Caco-2 (cell line): ENCODE data around the gene PPP2R5E. TPM values are rescaled to one million over a fixed set of nuclear protein-coding genes. Genes with fewer than 3 reads are reported as not detected.

Experiments
- BruUV-seq: library from RNA; stranded (reverse); fragments of 400-500 nt; replicated peaks from 2 replicates; lab custom pipeline; 2021; lab: Mats Ljungman, UMichigan
- CTCF ChIA-PET: fragments of 300-600 bp; sonication (Branson Sonifier 250); formaldehyde crosslinking; loops from one replicate; lab custom pipeline; 2022; ENCODE audit warnings: antibody characterized with exemption; lab: Charles Lee
- POLR2A ChIA-PET: fragments of 300-600 bp; sonication (Branson Sonifier 250); formaldehyde crosslinking; loops from one replicate; lab custom pipeline; 2022; ENCODE audit warnings: antibody characterized with exemption; lab: Charles Lee
- DNase-seq, 2 experiments: peaks; one replicate each; pipeline versions ENCODE4 v3.0.0 to v3.0.0-alpha.2; 2020 to 2022
- H3K27me3 ChIP-seq: replicated peaks from 2 replicates; pipeline ENCODE4 v1.6.0; 2011; ENCODE audit warnings: low read length; ENCODE audit not compliant: control insufficient read depth, insufficient read depth
- H3K36me3 ChIP-seq: 2 replicates; pipeline ENCODE4 v1.5.1; 2011; ENCODE audit warnings: low read length; ENCODE audit not compliant: control insufficient read depth, insufficient read depth
- H3K4me1 ChIP-seq: fragments of 250-450 bp; sonication (Bioruptor Pico); 2 replicates; pipeline ENCODE4 v1.5.1; 2020; ENCODE audit warnings: mild to moderate bottlenecking
- H3K4me3 ChIP-seq: 2 replicates; pipeline ENCODE4 v1.5.1; 2011; ENCODE audit warnings: low read depth, mild to moderate bottlenecking, control low read depth, low read length
- H3K9me3 ChIP-seq: fragments of 250-450 bp; sonication (Bioruptor Pico); 2 replicates; pipeline ENCODE4 v1.5.1; 2020; ENCODE audit warnings: mild to moderate bottlenecking, moderate library complexity
- H3K27ac Mint-ChIP-seq: one replicate; pipeline ENCODE4 v1.8.0; 2022; ENCODE audit warnings: mixed read lengths; ENCODE audit not compliant: unreplicated experiment
- H3K27me3 Mint-ChIP-seq: one replicate; pipeline ENCODE4 v1.8.0; 2022; ENCODE audit warnings: mixed read lengths; ENCODE audit not compliant: insufficient read depth, unreplicated experiment
- H3K36me3 Mint-ChIP-seq: one replicate; pipeline ENCODE4 v1.8.0; 2022; ENCODE audit warnings: mild to moderate bottlenecking, mixed read lengths; ENCODE audit not compliant: insufficient read depth, unreplicated experiment
- H3K4me1 Mint-ChIP-seq: one replicate; pipeline ENCODE4 v1.8.0; 2022; ENCODE audit warnings: low read depth, mixed read lengths; ENCODE audit not compliant: unreplicated experiment
- H3K4me3 Mint-ChIP-seq: one replicate; pipeline ENCODE4 v1.8.0; 2022; ENCODE audit warnings: mild to moderate bottlenecking, moderate library complexity, mixed read lengths; ENCODE audit not compliant: unreplicated experiment
- H3K9me3 Mint-ChIP-seq: one replicate; pipeline ENCODE4 v1.8.0; 2022; ENCODE audit warnings: mixed read lengths; ENCODE audit not compliant: unreplicated experiment
- intact Hi-C: fragments of 100-400 bp; cut with micrococcal nuclease; formaldehyde crosslinking; loops from one replicate; pipeline ENCODE4 v1.10.0; 2022; ENCODE audit not compliant: unreplicated experiment
- total RNA-seq: library from RNA; stranded (reverse); gene quantifications from 2 replicates; pipeline ENCODE4 v1.2.3, GENCODE V29; 2022
- TF ChIP-seq, protein P1 (sequence below), 2 experiments: fragments of 200-600 bp in 1 of 2; IDR thresholded peaks; 1 replicate in 1 of 2; 2 replicates in 1 of 2; pipeline versions ENCODE4 v1.5.1 to v1.8.0; 2011 to 2022; ENCODE audit warnings: antibody characterized with exemption in 1 of 2, control low read depth in 1 of 2, inconsistent platforms in 1 of 2, low read depth in 1 of 2, low read length in 1 of 2, mild to moderate bottlenecking in 1 of 2, moderate library complexity in 1 of 2; ENCODE audit not compliant: insufficient read depth in 1 of 2, severe bottlenecking in 1 of 2, unreplicated experiment in 1 of 2

Gene PPP2R5E
- total RNA-seq, 1 experiment from 2014 or later = 58.6 TPM

DNA sequence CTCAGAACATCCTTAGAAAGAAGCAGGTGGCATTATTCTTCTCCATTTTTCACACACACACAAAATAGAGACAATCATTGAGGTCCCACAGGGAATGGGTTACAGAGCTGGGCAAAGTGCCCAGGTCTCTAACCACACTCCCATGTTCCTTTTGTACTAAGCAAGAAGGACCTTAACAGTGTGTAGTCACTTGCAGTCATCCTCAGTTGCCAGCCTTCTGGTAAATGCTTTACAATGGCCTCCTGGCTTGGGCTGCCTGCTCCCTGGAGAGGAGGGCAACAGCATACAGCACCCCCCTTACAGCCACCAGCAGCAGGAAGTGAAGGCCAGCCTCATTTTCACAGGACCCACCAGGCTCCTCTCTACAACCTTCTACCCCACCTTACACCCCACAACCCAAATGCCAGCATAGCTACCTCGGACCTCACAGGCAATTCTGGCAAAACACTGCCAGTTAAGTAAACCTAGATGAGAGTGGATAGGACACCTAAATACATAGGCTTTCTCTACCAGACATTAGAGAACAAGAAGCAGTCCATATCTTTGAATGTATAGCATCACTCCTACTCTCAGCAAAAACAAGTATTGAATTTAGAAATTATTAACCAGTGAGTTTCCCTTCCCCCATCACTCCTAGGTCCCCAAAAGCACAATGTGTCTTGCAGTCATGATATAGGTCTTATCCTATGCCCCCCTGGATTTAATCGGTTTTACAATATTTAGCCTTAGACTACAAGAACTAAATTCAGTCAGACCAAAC, 88.1 kb downstream of the PPP2R5E start:
- Mint-ChIP-seq H3K4me3 (no peak overlapping the region), H3K36me3 (peaks cover 11% of the 10 kb centered on the region), H3K9me3 (no peaks in the 10 kb centered on the region), H3K4me1 (peaks cover 6% of the 10 kb centered on the region), H3K27me3 (no peaks in the 10 kb centered on the region), H3K27ac (no peak overlapping the region)
- no peak for DNase-seq
- CTCF ChIA-PET = no interaction called here
- H3K36me3 ChIP-seq = no peaks in the 10 kb centered on the region; the same call in 1 of the 2 replicates
- H3K9me3 ChIP-seq = no peaks in the 10 kb centered on the region
- H3K4me3 ChIP-seq = no peak overlapping the region
- no peaks in the 10 kb centered on the region for H3K4me1 ChIP-seq
- H3K27me3 ChIP-seq = no peaks in the 10 kb centered on the region
- TF ChIP-seq, protein P1, sequence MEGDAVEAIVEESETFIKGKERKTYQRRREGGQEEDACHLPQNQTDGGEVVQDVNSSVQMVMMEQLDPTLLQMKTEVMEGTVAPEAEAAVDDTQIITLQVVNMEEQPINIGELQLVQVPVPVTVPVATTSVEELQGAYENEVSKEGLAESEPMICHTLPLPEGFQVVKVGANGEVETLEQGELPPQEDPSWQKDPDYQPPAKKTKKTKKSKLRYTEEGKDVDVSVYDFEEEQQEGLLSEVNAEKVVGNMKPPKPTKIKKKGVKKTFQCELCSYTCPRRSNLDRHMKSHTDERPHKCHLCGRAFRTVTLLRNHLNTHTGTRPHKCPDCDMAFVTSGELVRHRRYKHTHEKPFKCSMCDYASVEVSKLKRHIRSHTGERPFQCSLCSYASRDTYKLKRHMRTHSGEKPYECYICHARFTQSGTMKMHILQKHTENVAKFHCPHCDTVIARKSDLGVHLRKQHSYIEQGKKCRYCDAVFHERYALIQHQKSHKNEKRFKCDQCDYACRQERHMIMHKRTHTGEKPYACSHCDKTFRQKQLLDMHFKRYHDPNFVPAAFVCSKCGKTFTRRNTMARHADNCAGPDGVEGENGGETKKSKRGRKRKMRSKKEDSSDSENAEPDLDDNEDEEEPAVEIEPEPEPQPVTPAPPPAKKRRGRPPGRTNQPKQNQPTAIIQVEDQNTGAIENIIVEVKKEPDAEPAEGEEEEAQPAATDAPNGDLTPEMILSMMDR (IDR thresholded peaks at IDR 0.05; ENCODE audit: insufficient read depth in 1 of 2, low read depth in 1 of 2, low read length in 1 of 2, severe bottlenecking in 1 of 2, unreplicated experiment in 1 of 2) = no peak
- POLR2A ChIA-PET = no interaction called here
- no TSS peak for BruUV-seq
- intact Hi-C loops = no loop called here

DNA sequence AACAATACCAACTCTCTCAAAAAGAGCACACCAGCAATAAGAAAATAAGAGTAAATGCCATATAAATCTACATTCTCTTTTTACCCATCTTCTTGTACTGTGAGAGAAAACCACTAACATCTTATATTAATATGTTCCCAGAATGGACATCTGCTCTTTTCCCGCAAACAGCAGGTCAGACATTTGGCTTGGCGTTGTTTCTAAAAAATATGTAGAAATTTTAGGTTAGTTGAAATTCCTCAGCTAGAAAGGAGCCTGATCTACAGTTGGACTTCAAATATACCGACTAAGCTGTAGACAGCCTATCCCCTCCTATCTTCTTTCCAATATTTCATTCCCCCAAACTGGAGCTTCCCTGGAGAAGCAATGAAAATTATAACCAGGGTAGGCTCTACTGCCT, 88.7 kb downstream of the PPP2R5E start:
- intact Hi-C loops = no loop called here
- H3K4me3 ChIP-seq = no peak overlapping the region
- ChIA-PET POLR2A (no interaction called here), CTCF (no interaction called here)
- no peak overlapping the region for H3K4me3 Mint-ChIP-seq
- H3K27me3 Mint-ChIP-seq = no peaks in the 10 kb centered on the region
- no peaks in the 10 kb centered on the region; the same call in 1 of the 2 replicates for H3K36me3 ChIP-seq
- H3K4me1 ChIP-seq = no peaks in the 10 kb centered on the region
- no peak overlapping the region for H3K27ac Mint-ChIP-seq
- TF ChIP-seq, protein P1 (IDR thresholded peaks at IDR 0.05; ENCODE audit: insufficient read depth in 1 of 2, low read depth in 1 of 2, low read length in 1 of 2, severe bottlenecking in 1 of 2, unreplicated experiment in 1 of 2) = no peak
- H3K9me3 ChIP-seq = no peaks in the 10 kb centered on the region
- BruUV-seq = no TSS peak
- H3K27me3 ChIP-seq = no peaks in the 10 kb centered on the region
- H3K4me1 Mint-ChIP-seq = peaks cover 6% of the 10 kb centered on the region
- no peak for DNase-seq
- peaks cover 12% of the 10 kb centered on the region for H3K36me3 Mint-ChIP-seq
- H3K9me3 Mint-ChIP-seq = no peaks in the 10 kb centered on the region

DNA sequence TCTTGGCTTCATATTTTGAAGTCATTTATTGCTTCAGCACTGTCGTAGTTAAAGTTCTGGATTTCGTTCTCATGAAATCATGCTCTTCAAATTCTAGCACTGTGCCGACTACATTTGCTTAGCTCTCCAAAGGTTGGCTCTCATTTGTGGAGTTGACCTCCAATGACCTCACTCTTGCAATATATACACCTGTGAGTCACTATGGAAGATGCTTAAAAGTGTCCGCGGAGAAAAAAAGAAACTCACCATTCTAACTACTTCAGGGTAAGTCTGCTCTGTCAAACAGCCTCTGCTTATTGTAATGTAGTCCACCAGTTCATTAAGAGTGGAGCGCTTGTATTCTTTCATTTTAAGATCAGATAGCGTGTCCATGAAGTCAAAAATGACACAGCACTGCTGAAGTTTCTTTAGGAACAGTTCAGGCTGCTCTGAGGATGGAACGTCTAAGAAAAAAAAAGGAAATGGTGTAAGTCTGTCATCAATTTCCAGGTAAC, 89.7 kb downstream of the PPP2R5E start:
- Histone ChIP-seq H3K9me3 (no peaks in the 10 kb centered on the region), H3K4me3 (no peak overlapping the region), H3K27me3 (no peaks in the 10 kb centered on the region), H3K4me1 (no peaks in the 10 kb centered on the region), H3K36me3 (no peaks in the 10 kb centered on the region; the same call in 1 of the 2 replicates)
- DNase-seq = no peak
- ChIA-PET CTCF (no interaction called here), POLR2A (no interaction called here)
- Mint-ChIP-seq H3K4me3 (no peak overlapping the region), H3K27me3 (no peaks in the 10 kb centered on the region), H3K27ac (no peak overlapping the region), H3K4me1 (peaks cover 6% of the 10 kb centered on the region), H3K36me3 (peaks cover 12% of the 10 kb centered on the region), H3K9me3 (no peaks in the 10 kb centered on the region)
- intact Hi-C loops = no loop called here
- TF ChIP-seq, protein P1 (IDR thresholded peaks at IDR 0.05; ENCODE audit: insufficient read depth in 1 of 2, low read depth in 1 of 2, low read length in 1 of 2, severe bottlenecking in 1 of 2, unreplicated experiment in 1 of 2) = no peak
- BruUV-seq = no TSS peak
